ENCODE results near the gene CAP2.
"Not testable (repeated sequence)": the region's sequence is repeated elsewhere in the genome, so short reads cannot be mapped to it uniquely, and the experiment has no call there.

Gene CAP2

DNA sequence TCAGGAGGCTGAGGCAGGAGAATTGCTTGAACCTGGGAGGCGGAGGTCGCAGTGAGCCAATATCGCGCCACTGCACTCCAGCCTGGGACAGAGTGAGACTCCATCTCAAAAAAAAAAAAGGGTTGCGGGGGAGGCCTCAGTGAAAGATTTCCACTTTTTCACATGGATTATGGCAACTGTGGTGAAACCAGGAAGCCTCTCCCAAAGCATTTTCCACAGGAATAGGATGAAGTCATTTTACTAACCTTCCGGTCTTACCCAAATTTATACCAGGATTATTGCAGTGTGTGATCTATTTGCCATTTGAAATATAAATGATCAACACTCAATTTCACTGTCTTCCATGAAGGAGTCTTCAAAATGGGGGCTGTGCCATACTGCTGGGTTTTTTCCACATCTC lies 113.1 kb downstream of the CAP2 start:
- no peak for DNase-seq

DNA sequence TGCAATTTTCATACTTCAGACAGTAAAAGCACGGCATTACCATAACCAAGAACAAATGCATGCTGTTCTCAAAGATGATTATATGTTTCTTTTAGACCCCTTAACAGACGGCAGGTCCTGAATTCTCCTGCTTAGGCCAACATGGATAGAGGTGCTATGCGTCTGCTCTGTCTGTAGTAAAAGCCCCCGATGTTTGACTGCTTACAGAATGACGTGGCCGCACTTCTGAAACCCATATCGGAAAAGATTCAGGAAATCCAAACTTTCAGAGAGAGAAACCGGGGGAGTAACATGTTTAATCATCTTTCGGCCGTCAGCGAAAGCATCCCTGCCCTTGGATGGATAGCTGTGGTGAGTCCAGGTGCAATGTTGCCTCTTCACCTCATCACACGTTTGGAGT lies 113.6 kb downstream of the CAP2 start:
- no peak for DNase-seq

GRCh38 chr6:17511084-17511483 lies 117.7 kb downstream of the CAP2 start:
- no peak for DNase-seq

- no peak for DNase-seq
These were observed 118.2 kb downstream of the CAP2 start for GRCh38 chr6:17511580-17511979.

- no peak for DNase-seq
These were observed 125.7 kb downstream of the CAP2 start for GRCh38 chr6:17519120-17519519.

DNA sequence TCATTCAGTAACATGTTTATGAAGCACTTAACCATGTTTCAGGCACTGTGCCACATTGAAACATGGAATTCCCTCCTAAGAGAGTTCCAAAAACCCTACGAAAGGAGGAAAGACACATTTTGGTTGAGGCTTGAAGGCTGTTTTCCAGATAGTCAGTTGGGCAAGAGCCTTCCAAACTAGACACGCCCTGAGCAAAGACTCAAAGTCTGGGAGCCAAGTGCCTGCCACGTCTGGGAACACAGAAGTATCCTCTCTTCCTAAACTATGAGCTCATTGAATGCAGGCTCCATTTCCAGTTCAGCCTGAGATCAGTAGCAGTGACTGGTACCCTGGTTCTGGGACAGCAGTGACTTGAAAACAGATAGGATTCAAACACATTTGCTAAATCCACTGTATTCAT lies 132.2 kb downstream of the CAP2 start:
- no peak for DNase-seq

GRCh38 chr6:17527076-17527475 lies 133.7 kb downstream of the CAP2 start:
- DNase-seq = no peak

DNA sequence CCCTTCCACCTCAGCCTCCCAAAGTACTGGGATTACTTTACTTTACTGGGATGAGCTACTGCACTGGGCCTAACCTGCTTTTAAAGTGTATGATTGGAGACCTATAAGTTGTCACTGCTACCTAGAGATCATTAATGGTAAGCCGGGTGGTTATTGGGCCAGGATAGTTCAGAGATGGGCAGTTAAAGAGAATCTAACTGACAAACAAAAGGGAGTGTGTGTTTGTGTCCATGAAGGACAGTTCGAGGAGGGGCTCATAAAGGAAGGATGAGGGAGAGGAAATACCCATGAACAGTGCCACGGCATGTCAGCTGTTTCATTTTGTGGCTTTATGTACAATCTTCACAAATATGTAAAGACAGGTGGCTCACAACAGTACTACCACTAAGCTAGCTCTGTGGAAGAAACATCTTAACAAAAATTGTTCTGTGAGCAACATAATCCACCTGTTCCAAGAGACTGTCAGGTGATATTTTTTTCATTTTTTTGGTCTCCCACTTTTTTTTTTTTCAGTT lies 137.0 kb downstream of the CAP2 start:
- DNase-seq = no peak

DNA sequence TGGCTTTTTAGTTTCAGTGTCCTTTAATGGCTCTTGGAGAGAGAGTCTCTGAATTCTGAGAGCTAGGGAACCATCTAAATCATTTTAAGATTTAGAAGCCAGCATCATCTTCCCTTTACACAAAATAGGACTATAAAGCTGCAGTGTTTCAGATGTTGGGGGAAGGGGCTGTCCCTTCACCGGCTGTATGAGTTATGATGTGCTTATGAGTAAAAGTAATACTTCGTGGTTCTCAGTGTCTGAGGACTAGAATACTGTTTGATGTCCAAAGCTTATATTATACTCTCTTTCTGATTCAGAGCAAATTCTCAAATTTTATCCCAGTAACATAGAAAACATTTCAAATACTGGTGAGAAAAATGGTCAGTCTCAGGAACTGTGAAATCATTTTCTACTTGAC lies 143.2 kb downstream of the CAP2 start:
- no peak for DNase-seq

DNA sequence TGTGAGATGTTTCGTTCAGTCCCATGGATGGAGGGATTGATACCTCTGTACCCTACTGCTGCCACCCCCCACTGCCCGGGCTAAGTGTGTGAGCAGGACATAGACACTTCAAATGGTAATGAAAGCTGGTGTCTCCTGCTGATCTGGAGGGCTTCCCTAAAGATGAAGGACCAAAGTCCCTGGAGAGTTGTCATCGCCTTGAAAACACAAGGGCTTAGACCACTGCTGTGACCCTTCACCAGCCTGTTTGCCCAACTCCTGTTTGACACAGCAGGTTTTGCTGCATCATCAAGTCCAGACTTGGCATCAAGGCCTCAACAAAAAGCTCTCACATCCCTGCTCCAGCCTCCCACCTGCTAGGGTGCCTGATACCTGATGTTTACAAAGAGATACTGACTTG lies 148.8 kb downstream of the CAP2 start:
- no peak for DNase-seq

GRCh38 chr6:17545681-17546080 lies 152.3 kb downstream of the CAP2 start:
- not testable (repeated sequence) for DNase-seq

DNA sequence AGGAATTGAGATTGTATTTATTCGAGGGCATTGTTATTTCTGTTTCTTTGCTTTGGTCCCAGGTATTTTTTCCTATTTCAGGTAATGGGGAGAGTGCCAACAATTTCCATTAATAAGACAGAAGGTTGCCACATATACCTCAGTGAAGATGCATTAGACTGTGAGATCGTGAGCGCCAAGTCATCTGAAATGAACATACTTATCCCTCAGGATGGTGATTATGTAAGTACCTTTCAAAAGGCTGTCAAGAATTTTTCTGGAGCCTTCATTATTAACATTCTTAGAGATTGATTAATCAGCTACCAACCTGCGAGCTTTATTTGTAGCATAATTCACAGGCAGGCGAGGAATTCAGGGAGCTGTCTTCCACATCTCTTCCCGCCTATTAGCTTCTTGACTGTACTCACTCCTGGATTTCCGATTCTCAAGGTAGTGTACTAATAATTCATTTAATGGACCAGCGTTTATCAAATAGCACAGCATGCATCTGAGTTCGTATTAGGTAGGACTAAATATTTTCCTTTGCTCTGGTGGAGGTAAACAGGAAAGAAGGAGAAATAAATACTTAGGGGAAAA lies 158.1 kb downstream of the CAP2 start:
- DNase-seq = no peak

DNA sequence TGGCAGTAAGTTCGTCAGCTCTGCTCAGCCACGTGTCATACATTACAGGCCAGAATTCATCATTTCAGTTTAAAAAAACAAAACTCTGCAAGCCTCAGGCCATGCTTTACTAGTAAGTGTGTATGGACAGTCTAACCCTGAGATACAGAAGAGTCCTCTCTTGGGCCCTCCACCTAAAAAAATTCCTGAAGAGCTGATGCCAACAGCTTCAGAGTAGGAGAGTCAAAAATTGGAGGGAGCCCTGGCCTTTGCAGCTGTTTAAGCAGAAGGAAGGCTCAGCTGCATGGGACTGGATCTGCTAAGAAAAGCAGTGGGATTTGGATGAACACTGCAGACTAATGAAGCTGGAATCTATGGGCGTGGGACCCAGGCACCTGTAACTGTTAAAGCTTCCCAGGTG lies 159.5 kb downstream of the CAP2 start:
- no peak for DNase-seq

- no peak for DNase-seq
These were observed 162.6 kb downstream of the CAP2 start for GRCh38 chr6:17556014-17556413.

DNA sequence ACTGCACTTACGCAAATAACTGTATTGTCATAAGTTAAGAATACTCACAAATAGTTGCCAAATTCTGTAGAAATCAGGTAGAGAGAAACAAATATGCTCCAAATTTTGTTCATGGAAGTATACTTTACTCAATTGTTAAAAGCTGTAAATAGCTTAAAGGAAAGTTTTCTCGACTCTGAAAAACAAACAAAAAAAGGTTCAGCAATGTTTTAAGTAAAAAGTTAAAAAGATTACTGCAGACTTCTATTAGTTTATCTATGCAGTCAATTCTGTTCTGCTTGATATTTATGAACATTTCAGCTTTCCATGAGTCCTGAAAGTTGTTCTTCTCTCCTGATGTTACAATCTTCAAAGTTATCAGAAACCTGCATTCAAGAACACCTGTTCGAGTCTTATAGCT lies 169.2 kb downstream of the CAP2 start:
- no peak for DNase-seq

GRCh38 chr6:17565399-17565798 lies 172.0 kb downstream of the CAP2 start:
- no peak for DNase-seq

DNA sequence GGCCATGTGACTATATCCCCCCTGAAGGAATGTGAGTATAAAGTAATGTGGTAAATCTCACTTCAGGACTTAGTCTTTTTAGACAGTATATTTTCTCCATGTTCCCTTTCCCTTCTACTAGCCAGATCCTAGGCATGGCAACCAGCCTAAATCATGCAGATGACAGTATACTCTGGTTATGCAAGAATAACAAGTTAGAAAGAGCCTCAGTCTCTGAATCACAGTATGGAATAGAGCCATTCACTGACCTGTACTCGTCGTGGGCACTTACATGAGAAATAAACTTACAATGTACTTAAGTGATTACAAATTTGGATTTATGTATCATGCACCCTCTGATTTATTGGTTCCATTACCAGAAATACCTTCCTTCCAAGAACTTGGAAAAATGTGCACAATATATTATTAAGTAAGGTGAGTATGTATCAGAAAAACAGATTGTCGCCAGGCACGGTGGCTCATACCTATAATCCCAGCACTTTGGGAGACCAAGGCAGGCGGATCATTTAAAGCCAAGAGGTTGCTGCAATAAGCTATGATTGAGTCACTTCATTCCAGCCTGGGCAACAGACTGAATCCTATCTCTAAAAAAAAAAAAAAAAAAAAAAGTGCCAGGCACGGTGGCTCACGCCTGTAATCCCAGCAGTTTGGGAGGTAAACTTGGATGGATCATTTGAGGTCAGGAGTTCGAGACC lies 181.6 kb downstream of the CAP2 start:
- DNase-seq = no peak

DNA sequence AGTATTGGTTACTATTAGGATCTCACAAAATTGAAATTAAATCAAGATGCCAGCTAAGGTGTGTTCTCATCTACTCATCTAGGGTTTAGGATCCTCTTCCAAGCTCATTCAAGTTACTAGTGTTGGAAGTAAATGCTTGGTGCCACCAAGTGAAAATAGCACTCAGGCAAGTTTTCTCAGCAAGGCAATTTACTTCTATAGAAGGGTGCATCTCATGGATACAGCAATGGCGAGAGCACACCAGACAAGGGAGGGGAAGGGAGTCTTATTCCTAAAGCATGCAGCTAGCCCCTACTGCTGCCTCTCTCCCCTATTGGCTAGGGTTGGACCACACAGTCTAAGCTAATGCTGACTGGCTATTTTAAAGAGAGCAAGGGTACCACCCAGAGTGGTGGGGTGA lies 183.7 kb downstream of the CAP2 start:
- no peak for DNase-seq

GRCh38 chr6:17580518-17581048 lies 187.2 kb downstream of the CAP2 start:
- no peak for DNase-seq

DNA sequence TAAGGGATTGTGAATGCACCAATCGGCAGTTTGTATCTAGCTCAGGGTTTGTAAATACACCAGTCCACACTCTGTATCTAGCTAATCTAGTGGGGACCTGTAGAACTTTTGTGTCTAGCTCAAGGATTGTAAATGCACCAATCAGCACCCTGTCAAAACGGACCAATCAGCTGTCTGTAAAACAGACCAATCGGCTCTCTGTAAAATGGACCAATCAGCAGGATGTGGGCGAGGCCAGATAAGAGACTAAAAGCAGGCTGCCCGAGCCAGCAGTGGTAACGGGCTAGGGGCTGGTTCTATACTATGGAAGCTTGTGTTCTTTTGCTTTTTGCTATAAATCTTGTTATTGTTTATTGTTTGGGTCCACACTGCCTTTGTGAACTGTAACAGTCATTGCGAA lies 187.9 kb downstream of the CAP2 start:
- not testable (repeated sequence) for DNase-seq

GRCh38 chr6:17583811-17584210 lies 190.4 kb downstream of the CAP2 start:
- no peak for DNase-seq

GRCh38 chr6:17584241-17584803 lies 190.9 kb downstream of the CAP2 start:
- DNase-seq = no peak

DNA sequence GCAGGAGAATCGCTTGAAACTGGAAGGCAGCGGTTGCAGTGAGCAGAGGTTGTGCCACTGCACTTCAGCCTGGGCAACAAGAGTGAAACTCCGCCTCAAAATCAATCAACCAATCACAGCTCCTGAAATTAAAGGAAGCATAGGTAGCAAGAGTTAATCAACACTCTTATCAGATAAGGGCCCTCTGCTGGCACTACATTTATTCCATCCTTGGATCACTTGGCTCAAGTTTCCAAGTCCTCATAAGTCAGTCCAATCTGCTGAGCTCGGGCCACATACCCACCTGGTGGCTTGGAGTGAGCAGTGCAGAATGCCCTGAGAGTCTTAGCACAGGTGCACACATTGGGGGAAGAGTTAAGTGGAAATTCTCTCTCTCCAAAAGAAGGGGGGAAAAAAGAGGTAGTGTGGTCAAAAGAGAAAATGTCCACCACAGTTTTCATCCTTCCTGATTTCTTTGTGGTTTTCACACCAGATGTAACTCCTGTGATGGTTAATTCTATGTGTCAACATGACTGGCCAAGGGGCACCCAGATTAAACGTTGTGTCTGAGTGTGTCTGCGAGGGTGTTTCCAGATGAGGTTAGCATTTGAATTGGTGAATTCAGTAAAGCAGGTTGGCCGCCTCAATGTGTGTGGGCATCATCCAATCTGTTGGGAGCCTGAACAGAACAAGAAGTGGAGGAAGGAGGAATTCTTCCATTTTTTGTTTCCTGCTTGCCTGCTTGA lies 192.5 kb downstream of the CAP2 start:
- DNase-seq = no peak

- not testable (repeated sequence) for DNase-seq
These were observed 193.2 kb downstream of the CAP2 start for GRCh38 chr6:17586623-17587022.
